RWPE1 (cell line): ENCODE measurements around the gene SLC26A2.

Source experiments
- CTCF ChIA-PET: fragments of 350-600 bp; sonication (Branson Sonifier 250); formaldehyde crosslinking; extraction: SDS; loops from one replicate; lab custom pipeline; 2021; lab: Yijun Ruan, JAX
- POLR2A ChIA-PET: fragments of 400-600 bp; formaldehyde crosslinking; extraction: SDS; loops from one replicate; lab custom pipeline; 2020; ENCODE audit warnings: antibody characterized with exemption; ENCODE audit not compliant: low non-redundant PET; lab: Yijun Ruan, JAX
- DNase-seq: peaks from one replicate; pipeline ENCODE4 v3.0.0; 2012; ENCODE audit warnings: low spot score
- H3K27ac ChIP-seq: fragments of 450-650 bp; 2 replicates; pipeline ENCODE4 v1.5.1; 2017
- TF ChIP-seq, protein P1 (sequence below): fragments of 450-650 bp; conservative IDR thresholded peaks from 2 replicates; pipeline ENCODE4 v1.5.1; 2017; ENCODE audit warnings: low read depth, mild to moderate bottlenecking

The SLC26A2 gene

DNA sequence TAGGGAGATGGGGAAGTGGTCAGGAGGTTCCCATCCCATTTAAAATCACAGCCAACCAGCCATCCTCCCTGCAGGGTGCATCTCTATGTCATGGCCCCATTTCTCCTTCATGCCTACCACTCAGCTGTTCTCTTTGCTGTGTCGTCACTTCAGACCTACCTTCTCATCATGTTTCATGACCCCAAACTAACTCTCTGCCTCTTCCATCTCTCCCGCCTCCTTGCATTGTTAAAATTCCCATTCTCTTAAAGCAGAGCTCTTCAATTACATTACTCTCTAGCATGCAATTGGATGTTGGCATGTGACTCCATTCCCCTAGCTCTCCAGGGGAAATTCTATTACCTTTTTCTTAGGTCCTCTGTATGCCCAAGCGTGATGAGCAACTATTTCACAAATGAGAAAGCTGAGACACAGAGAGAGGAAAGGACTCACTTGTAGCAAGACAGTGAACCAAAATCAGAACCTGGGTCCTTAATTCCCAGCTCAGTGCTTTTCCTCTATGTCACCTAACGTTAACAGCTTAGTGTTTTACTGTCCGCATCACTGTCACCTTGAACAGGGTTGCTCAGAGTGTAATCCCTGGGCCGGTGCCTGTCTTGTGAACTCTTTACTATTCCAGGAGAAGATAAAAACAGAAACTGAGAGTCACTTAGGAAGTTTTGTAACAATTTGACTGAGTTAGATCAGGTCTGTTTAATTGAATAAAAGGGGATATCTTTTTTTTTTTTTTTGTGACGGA lies 44.1 kb upstream of the SLC26A2 start:
- TF ChIP-seq, protein P1, sequence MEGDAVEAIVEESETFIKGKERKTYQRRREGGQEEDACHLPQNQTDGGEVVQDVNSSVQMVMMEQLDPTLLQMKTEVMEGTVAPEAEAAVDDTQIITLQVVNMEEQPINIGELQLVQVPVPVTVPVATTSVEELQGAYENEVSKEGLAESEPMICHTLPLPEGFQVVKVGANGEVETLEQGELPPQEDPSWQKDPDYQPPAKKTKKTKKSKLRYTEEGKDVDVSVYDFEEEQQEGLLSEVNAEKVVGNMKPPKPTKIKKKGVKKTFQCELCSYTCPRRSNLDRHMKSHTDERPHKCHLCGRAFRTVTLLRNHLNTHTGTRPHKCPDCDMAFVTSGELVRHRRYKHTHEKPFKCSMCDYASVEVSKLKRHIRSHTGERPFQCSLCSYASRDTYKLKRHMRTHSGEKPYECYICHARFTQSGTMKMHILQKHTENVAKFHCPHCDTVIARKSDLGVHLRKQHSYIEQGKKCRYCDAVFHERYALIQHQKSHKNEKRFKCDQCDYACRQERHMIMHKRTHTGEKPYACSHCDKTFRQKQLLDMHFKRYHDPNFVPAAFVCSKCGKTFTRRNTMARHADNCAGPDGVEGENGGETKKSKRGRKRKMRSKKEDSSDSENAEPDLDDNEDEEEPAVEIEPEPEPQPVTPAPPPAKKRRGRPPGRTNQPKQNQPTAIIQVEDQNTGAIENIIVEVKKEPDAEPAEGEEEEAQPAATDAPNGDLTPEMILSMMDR = no peak
- DNase-seq = no peak
- H3K27ac ChIP-seq = peak overlapping the region; percentile 83
- POLR2A ChIA-PET = no interaction called here
- CTCF ChIA-PET = interaction anchor here (0.7 to 2.1 kb wide), 5 partner anchors 9 to 584 kb away, joined by 3 to 7 read pairs (median 3); partner anchors contain the start of gene SLC26A2

DNA sequence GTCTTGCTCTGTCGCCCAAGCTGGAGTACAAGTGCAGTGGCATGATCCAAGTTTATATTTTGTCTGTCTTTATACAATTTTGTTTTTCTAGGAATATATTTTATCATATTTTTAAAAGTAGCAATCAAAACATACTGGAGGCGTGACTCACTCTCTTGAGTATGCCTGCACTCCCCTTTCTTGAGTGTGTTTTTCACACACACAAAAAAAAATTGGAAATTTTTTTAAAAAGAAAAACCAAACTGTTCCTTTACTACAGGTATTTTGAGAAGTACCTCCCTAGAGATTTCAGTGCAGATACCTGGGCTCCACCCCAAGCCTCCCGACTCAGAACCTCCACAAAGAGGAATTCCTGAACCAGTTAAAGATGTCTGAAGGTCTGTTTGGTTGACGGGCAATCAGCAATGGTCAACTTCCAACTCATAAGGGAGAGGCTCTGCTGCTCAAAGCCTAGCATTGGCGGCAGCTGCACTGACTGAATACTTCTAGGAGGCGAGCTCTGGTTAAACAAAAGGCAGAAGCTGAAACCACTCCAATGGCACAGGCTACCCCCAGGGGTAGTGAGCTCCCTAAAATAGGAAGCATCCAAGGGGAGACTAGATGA lies 43.4 kb upstream of the SLC26A2 start:
- no peak overlapping the region for H3K27ac ChIP-seq
- ChIA-PET POLR2A (no interaction called here), CTCF (interaction anchor here (0.7 to 2.1 kb wide), 4 partner anchors 13 to 583 kb away, joined by 3 to 7 read pairs (median 4); partner anchors contain the start of gene SLC26A2)
- TF ChIP-seq, protein P1 = no peak
- no peak for DNase-seq

DNA sequence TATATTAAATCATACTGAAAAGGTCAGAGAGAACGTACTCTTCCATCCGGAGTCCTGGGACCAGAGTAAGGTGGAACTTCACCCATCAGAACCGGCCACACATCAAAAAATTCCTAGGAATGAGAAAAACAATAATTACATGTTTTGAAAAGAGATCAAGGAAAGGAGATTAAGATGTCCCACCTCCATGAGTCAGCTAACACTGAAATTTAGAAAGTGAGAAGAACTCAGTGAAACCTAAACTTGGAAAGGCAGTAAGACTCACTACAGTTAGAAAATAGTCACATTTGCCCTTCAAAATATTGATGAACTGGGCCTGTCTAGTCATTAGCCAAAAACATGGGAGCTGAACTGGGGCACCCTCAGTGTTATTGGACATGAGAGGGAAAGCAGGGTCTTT lies 39.0 kb upstream of the SLC26A2 start:
- TF ChIP-seq, protein P1 = no peak
- CTCF ChIA-PET = interaction anchor here (0.6 kb wide), 1 partner anchor 8 kb away, joined by 3 read pairs; no protein-coding TSS in a partner anchor
- no peak for DNase-seq
- H3K27ac ChIP-seq = no peak overlapping the region
- POLR2A ChIA-PET = no interaction called here

DNA sequence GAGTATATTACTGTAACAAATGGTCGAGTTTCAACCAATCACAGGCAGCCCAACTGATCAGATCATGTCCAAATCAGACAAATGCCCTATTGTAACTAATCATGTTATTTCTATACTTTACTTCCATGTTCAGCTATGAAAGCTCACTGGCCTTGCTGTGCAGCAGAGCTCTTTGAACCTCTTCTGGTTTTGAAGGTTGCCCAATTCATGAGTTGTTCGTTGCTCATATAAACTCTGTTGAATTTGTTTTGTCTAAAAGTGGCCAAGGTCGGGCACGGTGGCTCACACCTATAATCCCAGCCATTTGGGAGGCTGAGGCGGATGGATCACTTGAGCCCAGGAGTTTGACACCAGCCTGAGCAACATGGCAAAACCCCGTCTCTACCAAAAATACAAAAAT lies 37.6 kb upstream of the SLC26A2 start:
- ChIA-PET CTCF (interaction anchor here (0.5 kb wide), 1 partner anchor 695 kb away, joined by 3 read pairs; no protein-coding TSS in a partner anchor), POLR2A (no interaction called here)
- no peak for DNase-seq

DNA sequence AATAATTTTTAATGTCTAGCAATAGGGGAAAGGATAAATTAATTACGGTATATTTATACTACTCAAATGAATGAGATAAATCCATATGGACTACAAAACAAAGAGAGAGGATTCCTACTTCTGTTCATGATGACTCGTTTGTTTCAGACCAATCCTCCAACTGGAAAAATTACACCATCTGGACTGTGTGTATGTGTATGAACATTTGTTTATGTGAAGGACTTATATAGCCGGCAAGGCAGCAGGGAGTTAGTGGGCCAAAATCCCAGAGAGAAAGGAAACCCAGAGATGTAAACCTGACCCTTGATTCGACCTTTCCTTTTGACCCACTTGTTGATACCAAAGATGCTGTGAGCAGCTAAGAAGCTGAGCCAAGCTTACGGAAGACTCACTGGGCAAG lies 36.1 kb upstream of the SLC26A2 start:
- TF ChIP-seq, protein P1 = no peak
- CTCF ChIA-PET = interaction anchor here (1.4 kb wide), 1 partner anchor 72 kb away, joined by 3 read pairs; no protein-coding TSS in a partner anchor
- POLR2A ChIA-PET = no interaction called here
- H3K27ac ChIP-seq = no peak overlapping the region
- no peak for DNase-seq

More for the DNA sequence above, 37.6 kb upstream of the SLC26A2 start:
- TF ChIP-seq, protein P1 = no peak
- H3K27ac ChIP-seq = no peak overlapping the region

DNA sequence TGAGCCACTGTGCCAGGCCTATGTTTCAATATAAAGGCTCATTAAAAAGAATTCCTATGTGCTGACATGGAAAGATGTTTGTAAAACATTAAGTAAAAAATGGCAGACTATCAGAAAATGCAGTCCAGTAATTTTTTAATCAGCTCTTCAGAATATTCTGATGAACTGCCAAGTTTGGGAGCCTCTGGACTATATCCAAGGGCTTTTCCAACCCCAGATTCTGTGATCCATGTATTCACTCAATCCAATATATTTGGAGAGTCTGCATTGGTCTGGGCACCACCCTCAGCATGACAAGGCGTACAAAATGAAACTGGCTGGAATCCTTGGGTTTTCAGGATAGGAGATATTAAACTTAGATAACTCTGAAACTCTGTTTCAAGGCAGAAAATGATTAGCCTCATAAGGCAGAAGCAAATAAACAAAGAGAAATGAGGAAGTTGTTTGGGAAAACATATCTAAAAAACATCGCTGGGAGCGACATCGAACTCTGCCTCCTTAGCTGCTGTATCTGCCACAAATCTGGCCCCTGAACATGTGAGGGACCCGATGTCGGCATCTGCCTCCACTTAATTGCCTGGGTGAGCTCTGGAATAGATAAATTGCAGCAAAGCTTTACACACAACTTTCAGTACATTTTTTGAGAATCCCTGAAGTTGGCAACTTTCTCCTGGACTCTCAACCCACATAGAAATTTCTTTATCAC lies 30.4 kb upstream of the SLC26A2 start:
- TF ChIP-seq, protein P1 = no peak
- H3K27ac ChIP-seq = peak overlapping the region; percentile 24; the same call in 1 of the 2 replicates
- no peak for DNase-seq
- ChIA-PET POLR2A (no interaction called here), CTCF (interaction anchor here (0.6 kb wide), 1 partner anchor 8 kb away, joined by 3 read pairs; no protein-coding TSS in a partner anchor)
